UCSD-AML1 (cell line): Measurements from ENCODE around the gene PGLYRP4.
A peak's percentile ranks its signal among the peaks of the same experiment; 100 is the strongest.

Experiments
- DNase-seq: peaks from one replicate; lab custom pipeline; 2025; ENCODE audit not compliant: unreplicated experiment; lab: John Stamatoyannopoulos, UW

Gene PGLYRP4, protein sequence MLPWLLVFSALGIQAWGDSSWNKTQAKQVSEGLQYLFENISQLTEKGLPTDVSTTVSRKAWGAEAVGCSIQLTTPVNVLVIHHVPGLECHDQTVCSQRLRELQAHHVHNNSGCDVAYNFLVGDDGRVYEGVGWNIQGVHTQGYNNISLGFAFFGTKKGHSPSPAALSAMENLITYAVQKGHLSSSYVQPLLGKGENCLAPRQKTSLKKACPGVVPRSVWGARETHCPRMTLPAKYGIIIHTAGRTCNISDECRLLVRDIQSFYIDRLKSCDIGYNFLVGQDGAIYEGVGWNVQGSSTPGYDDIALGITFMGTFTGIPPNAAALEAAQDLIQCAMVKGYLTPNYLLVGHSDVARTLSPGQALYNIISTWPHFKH

DNA sequence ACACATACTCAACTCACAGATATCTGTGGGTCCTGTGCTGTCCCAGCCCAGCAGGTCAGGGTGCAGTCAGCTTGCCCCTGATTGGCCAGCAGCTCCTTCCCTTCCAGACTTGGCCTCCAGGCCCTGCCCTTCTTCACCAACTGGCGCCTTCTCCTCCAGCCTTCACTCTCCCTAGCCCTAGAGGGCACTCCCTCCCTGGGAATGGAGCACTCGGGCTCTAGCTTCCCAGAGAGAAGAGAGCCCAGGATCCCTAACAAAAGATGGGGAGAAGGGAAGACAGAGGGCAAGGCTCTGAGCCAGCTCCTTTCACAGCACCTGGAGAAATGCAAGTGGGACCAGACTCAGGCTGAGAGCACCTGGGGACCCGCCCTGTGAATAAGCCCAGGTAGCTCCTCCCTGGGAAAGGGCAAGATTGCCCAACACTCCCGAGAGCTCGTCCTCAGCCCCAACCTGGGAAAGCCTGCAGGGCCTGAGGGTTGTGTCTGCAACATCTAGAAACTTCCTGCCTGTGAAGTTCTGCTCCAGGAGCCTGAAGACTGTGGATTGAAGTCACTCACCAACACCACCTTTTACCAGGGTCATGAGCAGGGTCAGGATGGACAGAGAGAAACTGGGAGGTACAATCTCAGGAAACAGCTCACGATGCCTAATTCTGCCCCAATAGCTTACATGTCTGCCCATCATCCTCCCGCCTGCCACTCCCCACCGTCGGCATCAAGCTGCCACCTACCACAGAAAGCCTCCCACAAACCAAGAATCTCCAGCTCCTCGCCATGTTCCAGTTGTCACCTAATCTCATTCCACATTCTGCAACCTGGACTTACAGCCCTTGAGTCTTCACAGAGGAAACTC is at the start of gene PGLYRP4:
PGLYRP4 (minus strand) TSS at position 331 of the 852 bp plus-strand sequence. CDS start 909 bp downstream, outside the sequence.
- no peak for DNase-seq

DNA sequence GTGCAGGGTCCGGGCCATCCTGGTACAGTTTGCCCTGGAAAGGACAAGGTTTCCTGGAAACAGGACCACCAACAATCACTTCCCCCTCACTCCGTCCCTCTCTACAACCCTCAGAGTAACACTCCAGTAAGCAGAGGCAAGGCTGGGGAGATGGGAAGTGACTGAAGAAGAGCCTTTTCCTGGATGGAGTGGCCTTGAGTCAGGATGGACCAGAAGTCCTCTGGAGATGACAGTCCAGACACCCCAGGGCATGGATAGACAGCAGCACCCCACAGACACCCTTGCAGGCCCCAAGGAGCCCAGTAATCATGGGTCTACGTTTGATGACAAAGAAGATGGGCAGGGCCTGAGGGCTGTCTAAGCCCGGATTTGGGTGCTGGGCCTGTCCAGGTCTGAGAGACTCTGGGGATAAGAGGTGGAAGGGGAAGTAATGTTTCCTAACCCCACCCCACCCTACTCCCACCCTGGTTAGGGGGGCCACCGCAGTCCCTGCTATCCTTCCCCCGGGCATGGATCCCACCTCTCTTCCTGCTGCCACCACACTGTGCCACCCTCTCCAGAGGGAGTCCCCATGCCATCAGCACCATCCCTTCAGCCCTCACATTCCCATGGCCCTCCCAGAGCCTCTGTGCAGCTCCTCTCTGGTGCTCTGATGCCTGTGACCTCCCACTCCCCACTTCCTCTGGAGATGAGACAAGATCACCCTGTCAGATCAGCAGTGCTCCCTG is 49.4 kb upstream of the PGLYRP4 start:
- no peak for DNase-seq

DNA sequence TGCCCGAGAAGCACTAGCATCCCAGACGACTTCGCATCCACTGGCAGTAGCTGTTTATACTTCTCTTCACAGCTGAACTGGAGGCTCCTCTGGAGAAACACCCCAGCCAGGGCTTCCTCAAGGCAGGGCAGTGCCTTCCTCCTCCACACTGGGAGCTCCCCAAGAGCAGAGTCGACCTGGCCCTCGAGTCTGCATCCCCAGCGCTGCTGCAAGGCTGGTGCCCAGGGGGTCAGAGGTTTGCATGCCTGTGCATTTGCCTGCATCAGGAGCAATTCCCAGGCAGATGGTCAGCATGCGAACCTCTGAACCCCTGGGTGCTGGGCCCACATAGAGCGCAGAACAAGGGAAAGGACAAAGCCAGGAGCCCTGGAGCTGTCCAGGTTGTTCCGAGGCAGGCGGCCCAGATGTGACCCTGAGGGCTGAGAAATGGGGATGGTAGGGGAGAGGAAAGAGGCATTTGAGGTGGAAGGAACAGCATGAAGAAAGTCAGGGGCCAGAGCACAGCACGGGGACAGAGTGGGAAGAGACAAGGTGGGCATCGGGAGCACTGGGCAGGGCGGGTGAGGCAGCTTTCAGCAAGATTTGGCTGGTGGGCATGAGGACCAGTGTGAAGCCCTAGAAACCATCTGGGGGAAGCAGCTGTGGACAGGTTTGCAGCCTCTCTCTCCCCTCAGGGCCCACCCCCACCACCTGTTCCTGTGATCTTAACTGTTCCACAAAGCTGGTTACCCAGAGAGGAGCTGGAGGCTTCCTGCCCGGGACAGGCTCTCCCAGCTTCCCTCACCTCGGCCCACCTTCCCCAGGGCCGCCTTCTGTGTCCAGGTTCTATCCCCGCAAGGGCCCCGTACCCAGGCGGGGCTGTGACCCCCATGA is 48.6 kb upstream of the PGLYRP4 start:
- DNase-seq = no peak

DNA sequence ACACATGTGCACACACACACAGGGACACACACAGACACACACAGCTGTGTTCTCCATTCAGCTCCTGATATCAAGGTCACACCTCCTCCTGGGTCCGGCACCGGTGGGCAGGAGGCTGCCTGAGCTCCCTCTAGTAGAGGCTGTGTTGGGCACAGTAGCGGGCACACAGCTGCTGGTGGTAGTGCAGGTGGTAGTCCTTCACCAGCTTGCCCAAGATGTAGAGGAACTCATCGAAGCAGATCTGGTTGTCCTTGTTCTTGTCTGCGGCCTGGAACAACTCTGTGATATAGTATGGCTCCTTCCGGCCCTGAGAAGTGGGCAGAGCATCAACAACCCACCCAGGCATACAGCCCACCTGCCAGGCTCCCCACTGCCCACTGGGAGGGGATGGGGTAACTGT is 47.8 kb upstream of the PGLYRP4 start:
- DNase-seq = no peak

DNA sequence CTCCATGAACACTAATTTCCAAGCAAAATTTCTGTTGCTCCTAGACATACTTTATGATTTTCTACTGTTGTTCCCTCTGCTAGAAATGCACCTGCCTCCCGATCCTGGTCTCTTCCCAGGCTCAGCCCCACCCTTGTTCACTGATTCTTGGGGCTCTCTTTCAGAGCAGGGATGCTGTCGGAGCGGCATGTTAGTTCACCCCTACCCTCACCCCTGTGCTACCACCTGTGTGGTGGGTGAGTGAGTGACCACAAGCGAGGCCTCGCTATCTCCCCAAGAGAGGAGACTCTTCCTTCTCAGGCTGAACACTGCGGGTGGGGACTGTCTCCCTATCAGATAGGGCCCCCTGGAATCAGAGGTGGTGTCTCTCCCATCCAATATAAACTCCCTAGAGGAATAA is 47.1 kb upstream of the PGLYRP4 start:
- DNase-seq = no peak

GRCh38 chr1:153395136-153395685 is 46.6 kb upstream of the PGLYRP4 start:
- DNase-seq = no peak

- DNase-seq = no peak
Measured at GRCh38 chr1:153394391-153394790, 45.8 kb upstream of the PGLYRP4 start.

DNA sequence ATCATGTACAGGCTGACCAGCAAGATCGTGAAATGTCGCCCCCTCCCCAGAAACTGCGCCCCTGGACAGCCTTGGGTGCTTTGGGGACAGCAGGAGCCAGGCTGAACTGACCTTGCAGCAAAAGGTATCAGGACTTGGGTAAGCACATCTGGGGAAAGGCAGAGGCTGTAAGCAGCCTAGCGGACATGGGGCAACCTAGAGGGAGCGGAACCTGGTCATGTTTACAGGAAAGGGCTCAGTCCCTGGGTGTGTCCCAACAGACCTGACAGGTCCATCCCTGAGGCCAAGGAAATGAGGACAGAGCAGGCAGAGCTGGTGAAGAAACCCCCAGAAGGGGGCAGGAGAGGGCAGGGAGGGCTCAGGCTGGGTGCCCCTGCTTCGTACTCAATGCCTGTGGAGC is 45.3 kb upstream of the PGLYRP4 start:
- no peak for DNase-seq

GRCh38 chr1:153392822-153393221 is 44.2 kb upstream of the PGLYRP4 start:
- DNase-seq = no peak

DNA sequence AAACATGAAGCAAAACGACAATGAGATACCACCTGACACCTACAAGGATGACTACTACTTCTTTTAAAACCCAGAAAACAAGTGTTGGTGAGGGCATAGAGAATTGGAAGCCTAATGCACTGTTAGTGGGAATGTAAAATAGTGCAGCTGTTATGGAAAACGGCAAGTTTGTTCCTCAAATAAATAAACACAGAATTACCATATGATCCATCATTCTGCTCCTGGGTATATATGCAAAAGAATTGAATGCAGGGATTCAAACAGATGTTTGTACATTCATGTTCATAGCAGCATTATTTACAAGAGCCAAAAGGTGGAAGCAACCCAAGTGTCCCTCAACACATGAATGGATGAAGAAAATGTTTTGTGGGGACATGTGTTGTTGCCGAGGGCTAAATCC is 43.6 kb upstream of the PGLYRP4 start:
- DNase-seq = no peak

- DNase-seq = no peak
Measured at GRCh38 chr1:153390938-153391710, 42.5 kb upstream of the PGLYRP4 start, which contains the start of gene S100A8. TSS of gene S100A8 (minus strand) at chr1:153391073. CDS start at chr1:153390535, 538 bp downstream.

GRCh38 chr1:153389973-153390879 is 41.6 kb upstream of the PGLYRP4 start:
- DNase-seq = no peak

DNA sequence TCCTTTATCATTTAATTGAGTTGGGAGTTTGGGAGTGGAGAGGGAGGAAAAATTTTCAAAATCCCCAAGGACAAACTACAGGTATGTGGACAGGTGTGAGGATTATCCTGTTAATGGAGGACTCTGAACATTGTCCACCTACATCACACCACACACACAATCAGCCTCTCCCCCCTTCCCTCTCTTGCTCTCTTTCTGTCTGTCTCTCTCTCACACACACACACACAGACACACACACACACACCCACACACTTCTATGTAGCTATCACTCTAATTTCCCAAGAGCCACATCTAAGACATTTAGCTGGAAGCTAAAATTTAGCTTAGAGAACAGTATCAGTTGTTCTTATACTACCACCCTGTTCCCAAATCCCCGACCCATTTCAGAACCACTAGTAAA is 40.8 kb upstream of the PGLYRP4 start:
- no peak for DNase-seq

GRCh38 chr1:153387785-153388184 is 39.1 kb upstream of the PGLYRP4 start:
- no peak for DNase-seq

DNA sequence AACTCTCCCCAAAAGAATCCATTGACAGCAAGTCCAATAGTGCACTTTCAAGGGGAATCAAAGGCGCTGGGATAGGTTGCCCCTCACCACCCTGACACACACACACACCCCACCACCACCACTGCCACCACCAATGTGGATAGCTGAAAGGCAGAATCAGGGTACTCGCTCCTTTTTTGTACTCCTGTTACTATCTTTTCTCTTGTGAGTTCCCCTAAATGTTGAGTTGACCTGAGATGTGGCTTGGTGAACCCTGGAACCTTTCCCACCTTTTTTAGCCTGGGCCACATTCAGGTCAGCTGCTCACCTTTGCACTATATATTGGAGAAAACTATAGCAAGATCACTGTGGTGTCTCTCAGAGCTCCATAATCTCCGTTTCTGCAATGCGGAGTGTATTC is 38.4 kb upstream of the PGLYRP4 start:
- DNase-seq = no peak

GRCh38 chr1:153386500-153386901 is 37.9 kb upstream of the PGLYRP4 start:
- peak; percentile 58 for DNase-seq

GRCh38 chr1:153384958-153385580 is 36.4 kb upstream of the PGLYRP4 start:
- no peak for DNase-seq

- no peak for DNase-seq
Measured at GRCh38 chr1:153380711-153381110, 32.1 kb upstream of the PGLYRP4 start.
